Esophagus muscularis mucosa (tissue), 3 donors: ENCODE data around the gene RSL24D1.

ENCODE experiments used
- POLR2A ChIP-seq: fragments of 450-650 bp; IDR thresholded peaks from one replicate; pipeline ENCODE4 v1.6.1; 2017; ENCODE audit warnings: antibody characterized with exemption, moderate library complexity, mild to moderate bottlenecking, low read depth
- POLR2AphosphoS5 ChIP-seq, 2 donors: sonication (generic); formaldehyde crosslinking; IDR thresholded peaks; one replicate each; pipeline ENCODE4 v1.6.1; 2017; ENCODE audit warnings: antibody characterized with exemption in 2 of 2
- TF ChIP-seq, protein P1 (sequence below), 3 experiments: fragments of 200-600 bp in 2 of 3; fragments of 450-650 bp in 1 of 3; sonication (generic) in 2 of 3; IDR thresholded peaks; one replicate each; pipeline ENCODE4 v1.5.1; 2017 to 2019; ENCODE audit warnings: antibody characterized with exemption in 3 of 3, mild to moderate bottlenecking in 2 of 3, moderate library complexity in 1 of 3

DNA sequence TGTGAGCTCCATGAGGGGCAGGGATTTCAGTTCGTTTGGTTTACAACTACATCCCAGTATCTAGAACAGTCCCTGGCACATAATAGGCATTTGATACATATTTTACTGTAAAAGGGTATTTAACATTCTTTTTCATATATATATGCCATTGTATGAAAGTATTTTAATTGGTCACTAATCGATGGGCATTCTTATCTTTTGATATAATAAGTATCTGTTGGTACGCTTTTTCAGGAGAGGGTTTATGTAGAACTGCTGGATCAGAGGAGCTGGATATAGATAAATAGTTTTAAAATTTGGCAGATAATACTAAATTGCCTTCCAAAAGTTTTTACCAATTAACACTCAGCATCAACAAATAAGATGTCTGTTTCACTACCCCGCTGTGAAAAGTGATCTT is 978 bp upstream of the RSL24D1 start:
- TF ChIP-seq POLR2A (no peak), POLR2AphosphoS5 (IDR thresholded peaks at IDR 0.05) (no peak)
- TF ChIP-seq, protein P1, sequence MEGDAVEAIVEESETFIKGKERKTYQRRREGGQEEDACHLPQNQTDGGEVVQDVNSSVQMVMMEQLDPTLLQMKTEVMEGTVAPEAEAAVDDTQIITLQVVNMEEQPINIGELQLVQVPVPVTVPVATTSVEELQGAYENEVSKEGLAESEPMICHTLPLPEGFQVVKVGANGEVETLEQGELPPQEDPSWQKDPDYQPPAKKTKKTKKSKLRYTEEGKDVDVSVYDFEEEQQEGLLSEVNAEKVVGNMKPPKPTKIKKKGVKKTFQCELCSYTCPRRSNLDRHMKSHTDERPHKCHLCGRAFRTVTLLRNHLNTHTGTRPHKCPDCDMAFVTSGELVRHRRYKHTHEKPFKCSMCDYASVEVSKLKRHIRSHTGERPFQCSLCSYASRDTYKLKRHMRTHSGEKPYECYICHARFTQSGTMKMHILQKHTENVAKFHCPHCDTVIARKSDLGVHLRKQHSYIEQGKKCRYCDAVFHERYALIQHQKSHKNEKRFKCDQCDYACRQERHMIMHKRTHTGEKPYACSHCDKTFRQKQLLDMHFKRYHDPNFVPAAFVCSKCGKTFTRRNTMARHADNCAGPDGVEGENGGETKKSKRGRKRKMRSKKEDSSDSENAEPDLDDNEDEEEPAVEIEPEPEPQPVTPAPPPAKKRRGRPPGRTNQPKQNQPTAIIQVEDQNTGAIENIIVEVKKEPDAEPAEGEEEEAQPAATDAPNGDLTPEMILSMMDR (IDR thresholded peaks at IDR 0.05): no peak
